Mesendoderm (in vitro differentiated cells): ENCODE measurements around the gene CTNNA3.
A peak's percentile ranks its signal among the peaks of the same experiment; 100 is the strongest.

Experiments used
- DNase-seq: peaks from one replicate; pipeline ENCODE4 v3.0.0; 2013
- H2AK5ac ChIP-seq: 2 replicates; pipeline ENCODE4 v1.6.1; 2013; ENCODE audit warnings: low read length, inconsistent platforms
- H2BK120ac ChIP-seq: 2 replicates; pipeline ENCODE4 v1.6.1; 2013; ENCODE audit warnings: low read depth, mild to moderate bottlenecking, low read length, moderate library complexity, mixed read lengths
- H2BK15ac ChIP-seq: replicated peaks from 2 replicates; pipeline ENCODE4 v1.6.1; 2013; ENCODE audit warnings: low read depth, mild to moderate bottlenecking, moderate library complexity
- H2BK5ac ChIP-seq: 2 replicates; pipeline ENCODE4 v1.6.1; 2013; ENCODE audit warnings: low read length, inconsistent platforms
- H3K18ac ChIP-seq: 2 replicates; pipeline ENCODE4 v1.6.1; 2013; ENCODE audit warnings: mild to moderate bottlenecking, low read length, mixed read lengths
- H3K23ac ChIP-seq: one replicate; pipeline ENCODE4 v1.6.1; 2013; ENCODE audit warnings: low read length
- H3K27ac ChIP-seq: 2 replicates; pipeline ENCODE4 v1.5.1; 2013; ENCODE audit warnings: low read depth, mild to moderate bottlenecking, inconsistent platforms, low read length, moderate library complexity
- H3K27me3 ChIP-seq: 2 replicates; pipeline ENCODE4 v1.6.1; 2013; ENCODE audit warnings: low read length, control low read depth, mild to moderate bottlenecking, inconsistent platforms; ENCODE audit not compliant: insufficient read depth, poor library complexity
- H3K36me3 ChIP-seq: 2 replicates; pipeline ENCODE4 v1.6.1; 2013; ENCODE audit warnings: low read length, inconsistent platforms; ENCODE audit not compliant: control insufficient read depth, insufficient read depth
- H3K4ac ChIP-seq: one replicate; pipeline ENCODE4 v1.6.1; 2013; ENCODE audit warnings: low read depth, mild to moderate bottlenecking, low read length, moderate library complexity
- H3K4me1 ChIP-seq: 2 replicates; pipeline ENCODE4 v1.6.1; 2013; ENCODE audit warnings: low read depth, low read length, inconsistent platforms; ENCODE audit not compliant: control insufficient read depth
- H3K4me2 ChIP-seq: 2 replicates; pipeline ENCODE4 v1.6.1; 2013; ENCODE audit warnings: low read length
- H3K4me3 ChIP-seq: 2 replicates; pipeline ENCODE4 v1.5.1; 2013; ENCODE audit warnings: mild to moderate bottlenecking, low read length
- H3K56ac ChIP-seq: one replicate; pipeline ENCODE4 v1.6.1; 2013; ENCODE audit warnings: low read length
- H3K79me1 ChIP-seq: 2 replicates; pipeline ENCODE4 v1.6.1; 2013; ENCODE audit warnings: low read length, inconsistent platforms
- H3K79me2 ChIP-seq: 2 replicates; pipeline ENCODE4 v1.6.1; 2013; ENCODE audit warnings: mild to moderate bottlenecking, low read length; ENCODE audit not compliant: control insufficient read depth, insufficient read depth
- H3K9ac ChIP-seq: 2 replicates; pipeline ENCODE4 v1.6.1; 2013; ENCODE audit warnings: low read length, inconsistent platforms
- H4K5ac ChIP-seq: one replicate; pipeline ENCODE4 v1.6.1; 2013; ENCODE audit warnings: low read length
- H4K8ac ChIP-seq: one replicate; pipeline ENCODE4 v1.6.1; 2013; ENCODE audit warnings: low read depth, mild to moderate bottlenecking, control low read depth, low read length, moderate library complexity
- WGBS: extraction: QIAGEN DNeasy Blood & Tissue Kit; methylation state at CpG from one replicate; pipeline ENCODE4 v1.1.7; 2013; ENCODE audit warnings: low lambda C conversion rate, missing lambda C conversion rate; ENCODE audit not compliant: insufficient coverage; ENCODE audit errors: extremely low coverage; 5-methylcytosine and 5-hydroxymethylcytosine counted together

CTNNA3 gene

DNA sequence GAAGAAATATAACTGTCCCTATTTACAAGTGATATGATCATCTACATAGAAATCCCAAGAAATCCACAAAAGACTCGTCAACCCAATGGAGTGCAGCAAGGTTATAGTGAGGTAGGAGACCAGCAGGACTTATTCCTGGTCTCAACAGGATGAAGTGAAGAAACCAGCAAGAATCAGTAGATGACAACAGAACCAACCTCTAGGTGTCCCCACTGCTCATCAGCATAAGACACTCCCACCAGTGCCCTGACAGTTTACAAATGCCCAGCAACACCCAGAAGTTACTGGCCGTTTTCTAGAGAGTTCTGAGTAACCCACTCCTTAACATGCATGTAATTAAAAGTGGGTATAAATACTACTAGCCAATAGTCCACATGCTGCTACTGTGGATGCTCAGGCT lies 1240.7 kb downstream of the CTNNA3 start:
- Histone ChIP-seq H3K79me1 (no peaks in the 10 kb centered on the region), H2AK5ac (no peak overlapping the region), H3K27me3 (no peaks in the 10 kb centered on the region), H4K8ac (no peak overlapping the region), H2BK5ac (no peak overlapping the region), H2BK15ac (no peak overlapping the region), H3K4me3 (no peak overlapping the region), H3K9ac (no peak overlapping the region), H3K4me1 (no peaks in the 10 kb centered on the region), H2BK120ac (no peak overlapping the region), H3K23ac (no peak overlapping the region), H3K4ac (no peak overlapping the region), H3K36me3 (no peaks in the 10 kb centered on the region), H3K79me2 (no peaks in the 10 kb centered on the region), H4K5ac (no peak overlapping the region), H3K27ac (no peak overlapping the region), H3K56ac (no peak overlapping the region), H3K18ac (no peak overlapping the region), H3K4me2 (no peak overlapping the region)
- WGBS = no CpG with 5 or more reads among the region's 2 CpGs
- peak; percentile 5 for DNase-seq

DNA sequence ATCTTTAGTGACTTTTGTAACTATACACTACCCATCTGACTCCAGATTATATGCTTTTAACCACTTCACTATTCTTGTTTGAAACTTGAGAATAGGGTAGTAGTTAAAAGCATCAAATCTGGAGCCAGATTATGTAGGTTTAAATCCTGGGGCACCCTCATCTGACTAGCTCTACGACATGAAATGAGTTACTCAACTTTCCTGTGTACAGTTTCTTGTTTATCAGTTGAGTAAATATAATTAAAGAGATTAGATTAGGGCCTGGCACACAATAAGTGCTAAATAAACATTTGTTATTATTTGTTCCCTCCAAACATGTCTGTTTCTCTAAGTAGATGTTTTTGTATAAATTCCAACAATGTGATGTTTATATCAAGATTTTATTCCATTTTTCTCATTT lies 1255.4 kb downstream of the CTNNA3 start:
- H3K9ac ChIP-seq = no peak overlapping the region

DNA sequence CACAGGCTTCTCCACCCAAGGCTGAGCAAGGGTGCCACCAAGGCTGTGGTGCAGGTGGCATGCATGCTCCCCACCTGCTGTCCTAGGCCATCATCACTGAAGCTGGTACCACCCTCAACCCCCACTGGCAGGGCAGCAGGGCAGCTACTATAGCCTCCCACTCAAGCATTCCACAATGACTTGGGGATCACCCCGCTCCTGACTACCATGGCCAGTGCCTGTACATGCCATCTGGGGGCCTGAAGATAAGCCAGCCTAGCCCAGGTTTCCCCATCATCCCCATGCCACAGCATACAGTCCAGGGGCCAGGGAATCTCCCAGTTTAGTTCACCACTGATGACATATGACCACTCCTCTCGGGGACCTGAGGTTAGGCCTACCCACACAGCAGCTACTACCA lies 1281.1 kb downstream of the CTNNA3 start:
- Histone ChIP-seq H3K36me3 (no peaks in the 10 kb centered on the region), H2BK15ac (no peak overlapping the region), H3K9ac (no peak overlapping the region), H4K5ac (no peak overlapping the region), H3K79me2 (no peaks in the 10 kb centered on the region), H3K4me3 (no peak overlapping the region), H2AK5ac (no peak overlapping the region), H3K4me1 (no peaks in the 10 kb centered on the region), H3K23ac (no peak overlapping the region), H2BK120ac (no peak overlapping the region), H2BK5ac (no peak overlapping the region), H3K27me3 (no peaks in the 10 kb centered on the region), H3K18ac (no peak overlapping the region), H3K79me1 (no peaks in the 10 kb centered on the region), H3K27ac (no peak overlapping the region), H3K4me2 (no peak overlapping the region), H3K4ac (no peak overlapping the region), H3K56ac (no peak overlapping the region), H4K8ac (no peak overlapping the region)
- no CpG with 5 or more reads among the region's 2 CpGs for WGBS
- no peak for DNase-seq

More for the DNA sequence above, 1255.4 kb downstream of the CTNNA3 start:
- no peaks in the 10 kb centered on the region for H3K79me2 ChIP-seq
- no peak overlapping the region for H4K8ac ChIP-seq
- H4K5ac ChIP-seq = no peak overlapping the region
- no CpG with 5 or more reads among the region's 1 CpG for WGBS
- no peak overlapping the region for H3K18ac ChIP-seq
- H2BK120ac ChIP-seq = no peak overlapping the region
- H3K56ac ChIP-seq = no peak overlapping the region
- no peak overlapping the region for H3K4me2 ChIP-seq
- H3K79me1 ChIP-seq = no peaks in the 10 kb centered on the region
- H3K23ac ChIP-seq = no peak overlapping the region
- H3K4me1 ChIP-seq = no peaks in the 10 kb centered on the region
- no peak overlapping the region for H3K27ac ChIP-seq
- H3K4ac ChIP-seq = no peak overlapping the region
- no peak for DNase-seq
- H3K4me3 ChIP-seq = no peak overlapping the region
- H2AK5ac ChIP-seq = no peak overlapping the region
- H3K27me3 ChIP-seq = no peaks in the 10 kb centered on the region
- no peak overlapping the region for H2BK15ac ChIP-seq
- H3K36me3 ChIP-seq = no peaks in the 10 kb centered on the region
- H2BK5ac ChIP-seq = no peak overlapping the region

DNA sequence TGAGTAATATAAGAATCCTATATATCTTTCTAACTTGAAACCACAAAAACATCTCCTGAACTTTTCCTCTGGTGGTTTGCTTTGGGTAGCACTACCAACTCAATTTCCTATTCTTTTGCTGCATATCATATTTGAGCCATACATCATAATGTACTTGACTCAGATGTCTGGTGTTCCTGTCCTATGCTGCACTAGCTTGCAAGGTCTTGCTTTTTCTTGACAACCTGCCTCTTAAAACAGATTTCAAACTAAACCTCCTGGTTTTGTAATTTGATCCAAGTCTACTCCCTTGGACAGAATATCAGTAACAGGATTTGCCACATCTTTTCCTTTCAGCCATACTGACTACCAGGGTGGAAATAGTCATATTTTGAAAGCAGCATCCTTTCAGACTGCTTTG lies 1290.4 kb downstream of the CTNNA3 start:
- Histone ChIP-seq H3K27ac (no peak overlapping the region), H3K18ac (no peak overlapping the region), H3K4me2 (no peak overlapping the region), H3K27me3 (no peaks in the 10 kb centered on the region), H3K23ac (no peak overlapping the region), H3K9ac (no peak overlapping the region), H3K4me3 (no peak overlapping the region), H2BK15ac (no peak overlapping the region), H3K4ac (no peak overlapping the region), H2BK5ac (no peak overlapping the region), H3K79me2 (no peaks in the 10 kb centered on the region), H2AK5ac (no peak overlapping the region), H4K5ac (no peak overlapping the region), H3K79me1 (no peaks in the 10 kb centered on the region), H3K36me3 (no peaks in the 10 kb centered on the region), H3K56ac (no peak overlapping the region), H2BK120ac (no peak overlapping the region), H4K8ac (no peak overlapping the region), H3K4me1 (no peaks in the 10 kb centered on the region)
- DNase-seq = no peak

DNA sequence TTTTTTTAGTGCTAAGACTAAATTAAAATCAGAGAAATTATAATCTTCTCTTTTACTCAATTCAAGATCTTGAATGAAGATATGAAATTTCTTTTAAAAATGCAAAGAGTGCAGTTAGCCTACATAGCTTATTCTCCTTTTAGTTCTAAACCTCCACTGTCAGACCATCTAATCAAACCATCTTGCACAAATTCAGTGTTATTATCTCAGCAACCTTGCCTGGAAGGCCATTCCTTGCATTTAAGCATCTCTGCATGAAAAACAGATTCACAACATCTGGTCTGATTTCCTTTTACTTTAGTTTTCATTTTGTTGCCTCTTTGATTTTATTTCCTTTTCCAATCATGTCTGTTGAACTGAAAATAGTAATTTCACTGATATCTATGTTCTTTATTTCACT lies 1297.3 kb downstream of the CTNNA3 start:
- Histone ChIP-seq H3K9ac (no peak overlapping the region), H3K56ac (no peak overlapping the region), H3K23ac (no peak overlapping the region), H3K4ac (no peak overlapping the region), H3K27me3 (no peaks in the 10 kb centered on the region), H4K8ac (no peak overlapping the region), H3K4me2 (no peak overlapping the region), H3K4me3 (no peak overlapping the region), H3K79me2 (no peaks in the 10 kb centered on the region), H4K5ac (no peak overlapping the region), H3K36me3 (no peaks in the 10 kb centered on the region), H2BK5ac (no peak overlapping the region), H2AK5ac (no peak overlapping the region), H2BK120ac (no peak overlapping the region), H3K18ac (no peak overlapping the region), H2BK15ac (no peak overlapping the region), H3K4me1 (no peaks in the 10 kb centered on the region), H3K79me1 (no peaks in the 10 kb centered on the region), H3K27ac (no peak overlapping the region)
- DNase-seq = no peak

DNA sequence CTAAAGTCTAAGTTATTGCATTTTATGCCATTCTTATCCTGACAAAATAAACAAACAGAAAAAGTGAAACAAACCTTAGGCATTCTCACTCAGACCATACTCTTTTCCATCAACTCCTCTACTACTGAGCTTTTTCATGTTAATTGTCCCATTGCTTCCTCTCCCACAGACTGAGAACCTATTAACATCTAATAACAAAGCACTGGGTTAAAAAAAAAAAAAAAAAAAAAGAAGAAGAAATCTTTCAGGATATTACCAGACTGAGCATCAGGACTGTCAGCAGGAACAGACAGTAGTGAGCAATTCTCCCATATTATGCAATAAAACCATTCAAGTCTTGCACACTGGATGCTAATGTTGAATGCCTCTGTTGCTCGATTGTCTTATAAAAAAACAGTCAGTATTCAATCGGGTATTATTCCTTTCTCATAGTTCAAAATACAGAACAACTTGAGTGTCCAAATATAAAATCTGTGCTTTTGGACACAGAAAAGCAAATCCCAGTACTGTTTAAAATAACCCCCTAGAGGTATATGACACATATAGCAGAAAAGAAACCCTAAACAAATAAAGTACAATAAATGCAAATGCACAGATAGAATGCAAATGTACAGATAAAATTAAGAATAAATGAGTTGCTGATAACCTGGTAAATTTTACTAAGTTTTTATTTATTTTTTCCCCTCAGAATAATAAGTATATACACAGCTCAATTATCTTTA lies 1301.5 kb downstream of the CTNNA3 start:
- Histone ChIP-seq H4K5ac (no peak overlapping the region), H3K4me3 (no peak overlapping the region), H3K4ac (no peak overlapping the region), H3K9ac (no peak overlapping the region), H3K56ac (no peak overlapping the region), H3K27ac (no peak overlapping the region), H2AK5ac (no peak overlapping the region), H3K4me2 (no peak overlapping the region), H3K23ac (no peak overlapping the region), H3K79me1 (no peaks in the 10 kb centered on the region), H3K79me2 (no peaks in the 10 kb centered on the region), H3K4me1 (no peaks in the 10 kb centered on the region), H2BK120ac (no peak overlapping the region), H4K8ac (no peak overlapping the region), H2BK5ac (no peak overlapping the region), H3K18ac (no peak overlapping the region), H3K27me3 (no peaks in the 10 kb centered on the region), H2BK15ac (no peak overlapping the region), H3K36me3 (no peaks in the 10 kb centered on the region)
- no peak for DNase-seq
- no CpG with 5 or more reads among the region's 2 CpGs for WGBS
